AG04450 (cell line): ENCODE data around the gene TCAF1. TPM values are rescaled to one million over a fixed set of nuclear protein-coding genes. Genes with fewer than 3 reads are reported as not detected.

ENCODE experiments used
- CTCF ChIA-PET: fragments of 300-600, 350-600 bp; formaldehyde crosslinking; extraction: SDS; loops from one replicate; lab custom pipeline; 2022; ENCODE audit warnings: antibody characterized with exemption, inconsistent platforms; lab: Charles Lee
- POLR2A ChIA-PET: fragments of 350-600 bp; formaldehyde crosslinking; extraction: SDS; loops from one replicate; lab custom pipeline; 2021; ENCODE audit warnings: antibody characterized with exemption, inconsistent platforms; lab: Yijun Ruan, JAX
- DNase-seq: peaks from one replicate; pipeline ENCODE4 v3.0.0-alpha.2; 2011; ENCODE audit warnings: low read depth, low spot score
- H3K27ac ChIP-seq: one replicate; pipeline ENCODE4 v1.5.1; 2012; ENCODE audit warnings: low read depth, low read length, control low read depth
- H3K27me3 ChIP-seq: one replicate; pipeline ENCODE4 v1.6.0; 2012; ENCODE audit warnings: low read length; ENCODE audit not compliant: control insufficient read depth, insufficient read depth
- H3K4me3 ChIP-seq: 2 replicates; pipeline ENCODE4 v1.5.1; 2011; ENCODE audit warnings: mild to moderate bottlenecking, low read depth, low read length, control low read depth
- H3K9me3 ChIP-seq: 2 replicates; pipeline ENCODE4 v1.5.1; 2012; ENCODE audit warnings: low read length; ENCODE audit not compliant: control insufficient read depth, insufficient read depth
- CTCF ChIP-seq: IDR thresholded peaks from 2 replicates; pipeline ENCODE4 v1.5.1; 2011; ENCODE audit warnings: low read depth, low read length, control low read depth, inconsistent platforms
- polyA plus RNA-seq: library from polyadenylated mRNA; depleted of rRNA; stranded (reverse); fragments of >200 nt; gene quantifications from 2 replicates; pipeline ENCODE4 v1.2.3, GENCODE V29; 2011

Gene TCAF1
- polyA plus RNA-seq, 1 experiment: 61.3 TPM

DNA sequence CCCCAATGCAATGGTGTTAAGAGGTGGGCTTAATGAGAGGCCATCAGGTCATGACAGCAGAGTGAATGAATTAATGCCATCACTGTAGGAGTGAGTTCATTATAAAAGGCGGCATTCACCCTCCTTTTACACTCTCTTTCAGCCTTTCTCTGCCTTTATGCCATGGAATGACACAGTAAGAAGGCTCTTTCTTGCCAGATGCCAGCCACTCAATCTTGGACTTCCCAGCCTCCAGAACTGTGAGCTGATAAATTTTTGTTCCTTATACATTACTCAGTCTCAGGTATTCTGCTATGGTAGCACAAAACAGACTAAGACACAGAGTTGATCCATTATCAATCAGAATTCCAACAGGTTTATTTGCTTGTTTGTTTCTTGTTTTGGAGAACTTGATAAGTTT is 3.2 kb downstream of the TCAF1 start:
- POLR2A ChIA-PET: interaction anchor here (1.1 kb wide), 1 partner anchor 14 kb away, joined by 6 read pairs; no protein-coding TSS in a partner anchor
- no peak overlapping the region for H3K4me3 ChIP-seq

DNA sequence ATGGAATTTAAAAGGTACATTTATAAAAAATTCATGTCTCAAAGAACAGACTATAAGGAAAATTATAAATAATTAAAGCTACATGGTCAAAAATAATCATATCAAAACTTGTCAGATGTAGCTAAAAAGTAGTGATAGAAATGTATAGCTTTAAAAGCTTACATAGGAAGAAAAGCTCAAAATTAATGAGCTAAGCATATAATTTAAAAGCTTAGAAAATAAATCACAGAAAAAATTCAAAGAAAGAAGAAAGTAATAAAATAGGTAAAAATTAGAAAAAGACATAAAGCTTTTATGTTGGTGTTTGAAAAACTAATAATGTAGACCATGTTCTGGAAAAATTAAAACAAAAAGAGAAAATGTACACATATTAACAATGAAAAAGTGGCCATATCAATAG is 5.3 kb downstream of the TCAF1 start:
- no peaks in the 10 kb centered on the region for H3K9me3 ChIP-seq
- DNase-seq: no peak
- no peaks in the 10 kb centered on the region for H3K27me3 ChIP-seq
- H3K4me3 ChIP-seq: no peak overlapping the region
- no peak for TF ChIP-seq CTCF
- ChIA-PET CTCF (no interaction called here), POLR2A (no interaction called here)
- no peak overlapping the region for H3K27ac ChIP-seq

More for the DNA sequence above, 3.2 kb downstream of the TCAF1 start:
- DNase-seq: no peak
- no peaks in the 10 kb centered on the region; the same call in 1 of the 2 replicates for H3K9me3 ChIP-seq
- CTCF ChIA-PET: interaction anchor here (0.8 to 5.4 kb wide), 3 partner anchors 14 to 113 kb away, joined by 4 to 41 read pairs (median 6); no protein-coding TSS in a partner anchor
- no peak for TF ChIP-seq CTCF
- H3K27me3 ChIP-seq: no peaks in the 10 kb centered on the region
- H3K27ac ChIP-seq: no peak overlapping the region

DNA sequence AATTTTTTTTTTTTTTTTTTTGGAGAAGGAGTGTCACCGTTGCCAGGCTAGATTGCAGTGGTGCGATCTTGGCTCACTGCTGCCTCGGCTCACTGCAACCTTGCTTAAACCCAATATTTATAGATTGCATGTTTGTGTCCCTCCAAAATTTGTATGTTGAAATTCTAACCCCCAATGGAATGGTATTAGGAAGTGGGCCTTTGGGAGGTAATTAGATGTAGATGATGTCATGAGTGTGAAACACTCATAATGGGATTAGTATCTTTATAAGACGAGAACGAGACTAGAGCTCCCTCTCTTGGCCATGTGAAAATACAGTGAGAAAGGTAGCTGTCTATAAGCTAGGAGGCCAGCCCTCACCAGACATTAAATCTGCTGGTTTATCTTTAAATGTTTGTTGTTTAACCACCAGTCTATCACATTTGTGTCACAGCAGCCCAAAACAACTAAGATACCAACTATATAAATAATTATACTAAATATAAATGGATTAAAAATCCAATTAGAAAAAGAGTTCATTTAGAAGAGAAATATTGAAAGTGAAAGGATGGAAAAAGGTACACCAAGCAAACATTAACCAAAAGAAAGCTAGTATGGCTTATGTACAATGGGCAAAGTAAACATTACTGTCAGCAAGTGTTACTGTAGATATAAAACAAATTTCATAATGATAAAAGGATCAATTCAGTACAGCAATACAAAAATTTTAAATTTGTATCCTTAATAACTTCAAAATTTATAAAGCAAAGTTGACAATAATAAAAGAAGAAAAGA is 9.3 kb downstream of the TCAF1 start:
- no peaks in the 10 kb centered on the region for H3K27me3 ChIP-seq
- no peak for DNase-seq
- no peak overlapping the region for H3K4me3 ChIP-seq
- CTCF ChIA-PET: interaction anchor here (1.0 to 1.9 kb wide), 2 partner anchors 8 to 11 kb away, joined by 3 to 9 read pairs; no protein-coding TSS in a partner anchor
- POLR2A ChIA-PET: interaction anchor here (0.8 to 0.9 kb wide), 2 partner anchors 9 to 10 kb away, joined by 3 to 6 read pairs; partner anchors contain the start of gene TCAF1
- no peak for TF ChIP-seq CTCF
- H3K9me3 ChIP-seq: no peaks in the 10 kb centered on the region
- H3K27ac ChIP-seq: no peak overlapping the region

GRCh38 chr7:143891457-143891856 is 10.5 kb downstream of the TCAF1 start:
- H3K9me3 ChIP-seq: no peaks in the 10 kb centered on the region
- no peak overlapping the region for H3K27ac ChIP-seq
- DNase-seq: no peak
- ChIA-PET CTCF (interaction anchor here (0.7 to 1.9 kb wide), 2 partner anchors 9 to 10 kb away, joined by 3 to 9 read pairs; partner anchors contain the start of gene TCAF1), POLR2A (no interaction called here)
- no peaks in the 10 kb centered on the region for H3K27me3 ChIP-seq
- no peak for TF ChIP-seq CTCF
- H3K4me3 ChIP-seq: no peak overlapping the region

- Histone ChIP-seq H3K27ac (no peak overlapping the region), H3K4me3 (no peak overlapping the region), H3K27me3 (no peaks in the 10 kb centered on the region), H3K9me3 (no peaks in the 10 kb centered on the region)
- no peak for DNase-seq
- POLR2A ChIA-PET: no interaction called here
- CTCF ChIA-PET: interaction anchor here (1.6 kb wide), 1 partner anchor 11 kb away, joined by 4 read pairs; the partner anchor contains the start of gene TCAF1
- no peak for TF ChIP-seq CTCF
These were observed 11.4 kb downstream of the TCAF1 start for GRCh38 chr7:143890558-143890957.
